Lower leg skin (tissue), 3 donors: ENCODE results near the gene WSCD1.

ENCODE experiments used
- POLR2A ChIP-seq, 2 donors: fragments of 450-650 bp; IDR thresholded peaks; one replicate each; pipeline ENCODE4 v1.6.1; 2016 to 2017; ENCODE audit warnings: antibody characterized with exemption in 2 of 2, mild to moderate bottlenecking in 1 of 2, moderate library complexity in 1 of 2
- TF ChIP-seq, protein P1 (sequence below), 3 donors: fragments of 450-650 bp; IDR thresholded peaks; one replicate each; pipeline ENCODE4 v1.5.1; 2016; ENCODE audit warnings: antibody characterized with exemption in 3 of 3, mild to moderate bottlenecking in 3 of 3, moderate library complexity in 2 of 3

DNA sequence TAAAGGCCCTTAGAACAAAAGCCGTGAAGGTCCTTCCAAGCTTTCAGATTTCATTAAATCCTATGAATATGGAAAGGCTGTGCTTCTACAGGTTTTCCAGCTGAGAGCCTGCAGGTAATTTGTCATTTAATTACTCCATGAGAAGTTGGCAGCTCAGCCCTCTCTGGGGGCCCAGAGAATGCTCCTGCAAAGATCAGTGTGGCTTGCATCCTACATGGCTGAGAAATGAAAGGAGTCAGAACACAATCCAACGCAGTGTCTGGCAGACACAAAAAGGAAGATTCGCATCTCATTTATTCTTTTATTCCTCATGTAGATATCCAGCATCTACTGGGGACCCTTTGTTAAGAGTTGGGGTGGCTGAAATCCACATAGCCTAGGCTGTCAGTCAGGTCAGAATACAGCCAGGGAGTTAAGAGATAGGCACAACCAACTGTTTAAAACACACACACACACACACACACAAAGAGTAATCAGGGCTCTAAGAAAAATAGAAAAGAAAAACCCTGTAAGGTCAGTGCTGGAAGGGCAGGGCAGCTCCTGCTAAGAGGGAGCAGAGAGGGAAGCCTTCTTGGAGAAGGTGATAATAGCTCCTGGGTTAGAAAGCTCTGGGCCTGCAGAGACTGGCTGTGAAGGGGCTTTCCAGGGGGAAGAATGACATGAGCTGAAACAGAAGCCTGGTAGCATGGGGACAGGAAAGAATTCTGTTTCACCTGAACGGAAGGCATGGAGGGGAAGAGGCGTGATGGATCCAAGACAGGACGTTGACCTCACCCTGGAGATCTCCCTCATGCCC is 46.9 kb upstream of the WSCD1 start:
- no peak for TF ChIP-seq POLR2A (IDR thresholded peaks at IDR 0.05)
- TF ChIP-seq, protein P1, sequence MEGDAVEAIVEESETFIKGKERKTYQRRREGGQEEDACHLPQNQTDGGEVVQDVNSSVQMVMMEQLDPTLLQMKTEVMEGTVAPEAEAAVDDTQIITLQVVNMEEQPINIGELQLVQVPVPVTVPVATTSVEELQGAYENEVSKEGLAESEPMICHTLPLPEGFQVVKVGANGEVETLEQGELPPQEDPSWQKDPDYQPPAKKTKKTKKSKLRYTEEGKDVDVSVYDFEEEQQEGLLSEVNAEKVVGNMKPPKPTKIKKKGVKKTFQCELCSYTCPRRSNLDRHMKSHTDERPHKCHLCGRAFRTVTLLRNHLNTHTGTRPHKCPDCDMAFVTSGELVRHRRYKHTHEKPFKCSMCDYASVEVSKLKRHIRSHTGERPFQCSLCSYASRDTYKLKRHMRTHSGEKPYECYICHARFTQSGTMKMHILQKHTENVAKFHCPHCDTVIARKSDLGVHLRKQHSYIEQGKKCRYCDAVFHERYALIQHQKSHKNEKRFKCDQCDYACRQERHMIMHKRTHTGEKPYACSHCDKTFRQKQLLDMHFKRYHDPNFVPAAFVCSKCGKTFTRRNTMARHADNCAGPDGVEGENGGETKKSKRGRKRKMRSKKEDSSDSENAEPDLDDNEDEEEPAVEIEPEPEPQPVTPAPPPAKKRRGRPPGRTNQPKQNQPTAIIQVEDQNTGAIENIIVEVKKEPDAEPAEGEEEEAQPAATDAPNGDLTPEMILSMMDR (IDR thresholded peaks at IDR 0.05): no peak
